Measurements from ENCODE around the gene NSMF.

GRCh38 chr9:137398561-137399468, 60.3 kb downstream of the NSMF start:
- TF ChIP-seq CTCF (IDR thresholded peaks at IDR 0.05; ENCODE audit: low read depth, low read length) (no peak), EZH2phosphoT487 (IDR thresholded peaks at IDR 0.05; ENCODE audit: low read depth) (no peak)
